GM12872 (cell line): ENCODE results near the gene FSTL4.
A peak's percentile ranks its signal among the peaks of the same experiment; 100 is the strongest.

Source experiments
- CTCF ChIP-seq: IDR thresholded peaks from 3 replicates; pipeline ENCODE4 v1.5.1; 2011; ENCODE audit warnings: low read depth, mild to moderate bottlenecking, low read length, moderate library complexity; ENCODE audit not compliant: insufficient read depth

The FSTL4 gene

GRCh38 chr5:133319905-133320520, 292.3 kb downstream of the FSTL4 start:
- 0 out of 3 replicates have a peak, but pooled peaks have one; percentile 23 for TF ChIP-seq CTCF

GRCh38 chr5:133319244-133319643, 293.1 kb downstream of the FSTL4 start:
- no peak for TF ChIP-seq CTCF

GRCh38 chr5:133317558-133317957, 294.8 kb downstream of the FSTL4 start:
- no peak for TF ChIP-seq CTCF

GRCh38 chr5:133316346-133317343, 295.7 kb downstream of the FSTL4 start:
- peak; percentile 49 for TF ChIP-seq CTCF

GRCh38 chr5:133314086-133314485, 298.3 kb downstream of the FSTL4 start:
- no peak for TF ChIP-seq CTCF

GRCh38 chr5:133311176-133311575, 301.2 kb downstream of the FSTL4 start:
- no peak for TF ChIP-seq CTCF

- no peak for TF ChIP-seq CTCF
These were observed 302.2 kb downstream of the FSTL4 start for GRCh38 chr5:133309984-133310621.
